OCI-LY7 (cell line): ENCODE data around the gene AFF3. TPM values are rescaled to one million over a fixed set of nuclear protein-coding genes. Genes with fewer than 3 reads are reported as not detected.

Experiments
- BruUV-seq: library from RNA; stranded (reverse); fragments of 400-500 nt; replicated peaks from 2 replicates; lab custom pipeline; 2021; lab: Mats Ljungman, UMichigan
- CTCF ChIA-PET: fragments of 300-600 bp; sonication (Branson Sonifier 250); formaldehyde crosslinking; loops from one replicate; lab custom pipeline; 2022; ENCODE audit warnings: antibody characterized with exemption; ENCODE audit not compliant: unreplicated experiment; lab: Charles Lee
- POLR2A ChIA-PET: fragments of 300-600 bp; sonication (Branson Sonifier 250); formaldehyde crosslinking; loops from one replicate; lab custom pipeline; 2022; ENCODE audit warnings: antibody characterized with exemption; lab: Charles Lee
- DNase-seq: peaks from one replicate; pipeline ENCODE4 v3.0.0-alpha.2; 2015; ENCODE audit warnings: low spot score
- H2AFZ ChIP-seq: fragments of 200-600 bp; sonication (generic), shearing (Covaris generic); 2 replicates; pipeline ENCODE4 v1.6.1; 2014; ENCODE audit warnings: mild to moderate bottlenecking, antibody characterized with exemption, low read length, moderate library complexity
- H3K27ac ChIP-seq: fragments of 200-600 bp; sonication (generic); 2 replicates; pipeline ENCODE4 v1.5.1; 2014; ENCODE audit warnings: mixed run types, low read depth, mild to moderate bottlenecking, moderate library complexity, low read length, inconsistent platforms; ENCODE audit not compliant: poor library complexity, severe bottlenecking
- H3K36me3 ChIP-seq: fragments of 200-600 bp; sonication (generic); 2 replicates; pipeline ENCODE4 v1.6.1; 2014; ENCODE audit warnings: mild to moderate bottlenecking, antibody characterized with exemption, low read length, moderate library complexity, mixed read lengths; ENCODE audit not compliant: insufficient read depth
- H3K4me1 ChIP-seq: fragments of 200-600 bp; sonication (generic); 2 replicates; pipeline ENCODE4 v1.5.1; 2014; ENCODE audit warnings: mild to moderate bottlenecking, low read length; ENCODE audit not compliant: insufficient read depth, poor library complexity, severe bottlenecking
- H3K4me2 ChIP-seq: fragments of 200-600 bp; sonication (generic); 2 replicates; pipeline ENCODE4 v1.6.1; 2014; ENCODE audit warnings: mild to moderate bottlenecking, low read length
- H3K4me3 ChIP-seq: fragments of 200-600 bp; sonication (generic); 2 replicates; pipeline ENCODE4 v1.5.1; 2014; ENCODE audit warnings: mild to moderate bottlenecking, low read depth, low read length; ENCODE audit not compliant: poor library complexity, severe bottlenecking
- H3K79me2 ChIP-seq: fragments of 200-600 bp; sonication (generic); 2 replicates; pipeline ENCODE4 v1.6.1; 2016; ENCODE audit warnings: low read depth, mild to moderate bottlenecking, low read length, moderate library complexity, mixed read lengths; ENCODE audit not compliant: insufficient read depth
- H3K9me2 ChIP-seq: fragments of 200-600 bp; sonication (generic); 2 replicates; pipeline ENCODE4 v1.6.1; 2016; ENCODE audit warnings: mild to moderate bottlenecking, low read length, mixed read lengths; ENCODE audit not compliant: insufficient read depth
- H3K9me3 ChIP-seq: fragments of 200-600 bp; sonication (generic); 2 replicates; pipeline ENCODE4 v1.6.1; 2014; ENCODE audit warnings: mild to moderate bottlenecking, mixed run types, low read length, mixed read lengths
- H4K20me1 ChIP-seq: fragments of 200-600 bp; sonication (generic); 2 replicates; pipeline ENCODE4 v1.6.1; 2014; ENCODE audit warnings: mild to moderate bottlenecking, antibody characterized with exemption, low read length, moderate library complexity, mixed read lengths; ENCODE audit not compliant: insufficient read depth
- CTCF ChIP-seq: fragments of 200-600 bp; sonication (generic); conservative IDR thresholded peaks from 2 replicates; pipeline ENCODE4 v1.5.1; 2014; ENCODE audit warnings: mild to moderate bottlenecking, antibody characterized with exemption, low read length, moderate library complexity, mixed read lengths
- EZH2phosphoT487 ChIP-seq: fragments of 200-600 bp; sonication (generic); IDR thresholded peaks from 2 replicates; pipeline ENCODE4 v1.6.1; 2018; ENCODE audit warnings: low read depth, borderline replicate concordance, mild to moderate bottlenecking, mixed run types, antibody characterized with exemption, low read length, moderate library complexity, mixed read lengths
- intact Hi-C: fragments of 100-400 bp; cut with micrococcal nuclease; formaldehyde crosslinking; loops from one replicate; pipeline ENCODE4 v1.10.0; 2022; ENCODE audit not compliant: unreplicated experiment
- total RNA-seq, 2 experiments: library from RNA; depleted of rRNA in 1 of 2; stranded (reverse); fragments of >200 nt in 1 of 2; shearing (Covaris generic) in 1 of 2; gene quantifications; 2 replicates each; pipeline ENCODE4 v1.2.3, GENCODE V29; 2014 to 2022

The AFF3 gene
- total RNA-seq, 2 experiments from 2014 or later = 131 to 133 TPM

- no peaks in the 10 kb centered on the region for H3K79me2 ChIP-seq
- no peak overlapping the region for H2AFZ ChIP-seq
- DNase-seq = no peak
- H3K4me3 ChIP-seq = no peak overlapping the region
- ChIA-PET CTCF (no interaction called here), POLR2A (no interaction called here)
- H3K4me1 ChIP-seq = no peaks in the 10 kb centered on the region
- H4K20me1 ChIP-seq = no peaks in the 10 kb centered on the region
- H3K36me3 ChIP-seq = no peaks in the 10 kb centered on the region; the same call in 1 of the 2 replicates
- intact Hi-C loops = no loop called here
- TF ChIP-seq EZH2phosphoT487 = no peak
- no peak for TF ChIP-seq CTCF
- H3K27ac ChIP-seq = no peak overlapping the region
- H3K4me2 ChIP-seq = no peak overlapping the region
- H3K9me3 ChIP-seq = no peaks in the 10 kb centered on the region
- no TSS peak for BruUV-seq
- no peaks in the 10 kb centered on the region for H3K9me2 ChIP-seq
Measured at GRCh38 chr2:99903981-99904380, 238.4 kb downstream of the AFF3 start.

DNA sequence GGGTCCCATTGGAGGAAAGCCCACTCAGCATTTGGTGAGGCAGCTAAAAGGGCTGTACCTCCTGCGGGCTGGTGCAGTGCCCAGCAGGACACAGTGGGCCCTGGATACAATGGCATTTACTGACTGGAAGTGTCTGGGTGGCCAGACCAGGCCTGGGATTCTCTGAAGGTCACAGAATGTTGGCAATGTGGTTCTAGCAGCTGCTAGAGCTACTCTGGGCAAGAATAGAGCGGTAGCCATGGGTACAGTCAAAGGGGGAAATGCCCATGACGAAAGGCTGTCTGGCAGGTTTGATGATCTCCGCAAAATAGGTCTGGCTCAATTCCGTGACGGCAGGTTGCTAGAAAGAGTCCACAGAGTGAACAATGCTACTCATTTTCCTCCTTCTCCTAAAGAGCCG is 241.8 kb downstream of the AFF3 start:
- Histone ChIP-seq H3K79me2 (no peaks in the 10 kb centered on the region), H3K4me2 (no peak overlapping the region)

GRCh38 chr2:99899882-99900281 is 242.5 kb downstream of the AFF3 start:
- no peak overlapping the region for H3K27ac ChIP-seq
- no peaks in the 10 kb centered on the region for H3K79me2 ChIP-seq
- H3K9me3 ChIP-seq = no peaks in the 10 kb centered on the region
- no peaks in the 10 kb centered on the region for H3K4me1 ChIP-seq
- H3K9me2 ChIP-seq = no peaks in the 10 kb centered on the region
- BruUV-seq = no TSS peak
- no peak for DNase-seq
- CTCF ChIA-PET = interaction anchor here (0.6 kb wide), 1 partner anchor 363 kb away, joined by 3 read pairs; no protein-coding TSS in a partner anchor
- H3K4me3 ChIP-seq = no peak overlapping the region
- no peak overlapping the region for H2AFZ ChIP-seq
- POLR2A ChIA-PET = interaction anchor here (0.8 to 1.7 kb wide), 2 partner anchors 8 to 10 kb away, joined by 3 read pairs; no protein-coding TSS in a partner anchor
- H3K4me2 ChIP-seq = no peak overlapping the region
- intact Hi-C loops = no loop called here
- H3K36me3 ChIP-seq = peaks cover 19% of the 10 kb centered on the region
- no peaks in the 10 kb centered on the region for H4K20me1 ChIP-seq
- TF ChIP-seq CTCF = no peak
- TF ChIP-seq EZH2phosphoT487 = no peak

More for the DNA sequence above, 241.8 kb downstream of the AFF3 start:
- no peak overlapping the region for H3K4me3 ChIP-seq
- peaks cover 14% of the 10 kb centered on the region; the same call in 1 of the 2 replicates for H3K36me3 ChIP-seq
- ChIA-PET CTCF (no interaction called here), POLR2A (interaction anchor here (0.8 to 1.7 kb wide), 2 partner anchors 8 to 9 kb away, joined by 3 read pairs; no protein-coding TSS in a partner anchor)
- no peaks in the 10 kb centered on the region for H4K20me1 ChIP-seq
- H2AFZ ChIP-seq = no peak overlapping the region
- no peak for TF ChIP-seq EZH2phosphoT487
- no peak overlapping the region for H3K27ac ChIP-seq
- H3K9me2 ChIP-seq = no peaks in the 10 kb centered on the region
- no peaks in the 10 kb centered on the region for H3K4me1 ChIP-seq
- no TSS peak for BruUV-seq
- no peak for DNase-seq
- H3K9me3 ChIP-seq = no peaks in the 10 kb centered on the region
- intact Hi-C loops = no loop called here
